NCI-H1092 (cell line): ENCODE results near the gene DENND5A.
A peak's percentile ranks its signal among the peaks of the same experiment; 100 is the strongest.
"Not testable (repeated sequence)": the region's sequence is repeated elsewhere in the genome, so short reads cannot be mapped to it uniquely, and the experiment has no call there.

Experiments
- DNase-seq: peaks from one replicate; lab custom pipeline; 2025; lab: John Stamatoyannopoulos, UW

The DENND5A gene

GRCh38 chr11:9137293-9138132 lies 127.6 kb downstream of the DENND5A start:
- DNase-seq, result peak; percentile 76

GRCh38 chr11:9136741-9137140 lies 128.4 kb downstream of the DENND5A start:
- no peak for DNase-seq

DNA sequence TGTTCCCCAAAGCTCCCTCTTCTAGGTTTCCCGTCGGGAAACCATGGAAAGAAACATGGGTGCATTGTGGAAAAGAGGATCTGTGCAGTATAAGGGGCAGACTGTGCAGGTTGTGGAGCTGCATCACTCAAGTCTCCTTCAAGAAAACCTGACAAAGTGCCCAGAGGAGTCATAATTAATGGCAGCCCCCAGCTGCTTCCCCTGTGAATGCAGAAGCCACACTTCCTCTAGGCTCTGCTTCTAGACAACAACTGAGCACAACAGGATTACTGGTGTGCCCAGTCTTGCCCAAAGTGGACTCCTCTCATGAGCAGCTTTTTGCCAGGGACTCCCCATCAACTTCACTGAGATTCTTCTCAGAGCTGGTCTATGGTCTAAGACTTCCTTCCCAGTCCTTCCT lies 131.2 kb downstream of the DENND5A start:
- no peak for DNase-seq

GRCh38 chr11:9132203-9132878 lies 132.8 kb downstream of the DENND5A start:
- DNase-seq, result no peak

DNA sequence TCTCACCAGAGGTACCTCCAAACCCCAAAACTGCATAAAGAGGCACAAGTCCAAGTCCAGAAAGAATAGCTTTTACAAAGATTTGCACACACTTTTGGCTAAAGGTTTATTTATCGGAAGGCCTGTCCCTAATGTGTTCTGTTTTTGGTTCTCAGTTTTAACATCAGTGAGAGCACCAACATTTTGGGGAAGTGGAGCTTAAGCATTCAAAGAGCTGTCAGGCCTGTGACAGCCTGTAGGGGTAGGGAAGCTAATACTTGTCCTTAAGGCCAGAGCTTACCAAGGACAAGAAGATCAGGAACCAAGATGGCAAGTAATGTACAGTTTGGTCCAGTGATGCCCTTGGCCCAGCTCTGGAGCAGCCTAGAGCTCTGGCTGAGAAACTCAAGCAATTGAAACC lies 134.9 kb downstream of the DENND5A start:
- no peak for DNase-seq

GRCh38 chr11:9126636-9127035 lies 138.5 kb downstream of the DENND5A start:
- DNase-seq, result no peak

- DNase-seq, result no peak
Observed at GRCh38 chr11:9125185-9125886, 139.8 kb downstream of the DENND5A start.

DNA sequence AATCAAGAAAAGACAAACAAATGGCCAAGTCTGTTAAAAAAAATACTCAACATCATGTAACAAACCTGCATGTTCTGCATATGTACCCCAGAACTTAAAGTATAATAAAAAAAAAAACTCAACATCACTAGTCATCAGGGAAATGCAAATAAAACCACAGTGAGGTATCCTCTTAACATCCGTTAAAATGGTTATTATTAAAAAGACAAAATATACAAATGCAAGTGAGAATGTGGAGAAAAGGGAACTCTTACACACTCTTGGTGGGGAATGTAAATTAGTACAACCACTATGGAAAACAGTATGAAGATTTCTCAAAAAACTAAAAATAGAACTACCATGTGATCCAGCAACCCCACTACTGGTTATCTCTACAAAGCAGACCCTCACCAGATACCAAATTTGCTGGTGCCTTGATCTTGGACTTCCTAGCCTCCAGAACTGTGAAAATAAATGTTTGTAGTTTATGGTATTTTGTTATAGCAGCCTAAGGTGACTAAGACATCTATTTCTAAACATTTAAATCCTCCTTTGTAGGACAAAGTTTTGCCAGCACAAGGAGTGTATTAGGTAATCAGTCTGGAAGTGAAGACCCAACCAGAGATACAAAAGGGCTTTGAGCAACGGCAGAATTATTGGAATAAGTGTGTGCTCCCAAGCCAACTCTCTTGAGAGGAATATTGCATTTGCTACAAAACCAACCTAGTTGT lies 141.4 kb downstream of the DENND5A start:
- no peak for DNase-seq

DNA sequence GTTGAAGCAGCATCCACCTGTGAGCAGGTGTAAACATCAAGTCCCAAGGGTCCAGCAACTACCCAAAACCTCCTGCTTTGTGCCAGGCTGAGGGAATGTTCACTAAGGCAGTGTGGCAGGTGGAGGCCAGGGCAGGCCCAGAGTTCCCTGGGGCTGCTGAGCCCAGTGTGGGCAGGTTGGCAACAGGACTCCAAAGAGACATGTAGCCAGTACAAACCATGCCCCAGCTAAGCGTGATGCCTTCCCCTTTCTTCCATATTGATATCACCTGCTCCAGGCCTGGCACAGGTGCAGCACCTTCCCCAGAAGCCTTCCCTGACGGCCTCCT lies 143.7 kb downstream of the DENND5A start:
- DNase-seq, result no peak

GRCh38 chr11:9120664-9121468 lies 144.3 kb downstream of the DENND5A start:
- no peak for DNase-seq

DNA sequence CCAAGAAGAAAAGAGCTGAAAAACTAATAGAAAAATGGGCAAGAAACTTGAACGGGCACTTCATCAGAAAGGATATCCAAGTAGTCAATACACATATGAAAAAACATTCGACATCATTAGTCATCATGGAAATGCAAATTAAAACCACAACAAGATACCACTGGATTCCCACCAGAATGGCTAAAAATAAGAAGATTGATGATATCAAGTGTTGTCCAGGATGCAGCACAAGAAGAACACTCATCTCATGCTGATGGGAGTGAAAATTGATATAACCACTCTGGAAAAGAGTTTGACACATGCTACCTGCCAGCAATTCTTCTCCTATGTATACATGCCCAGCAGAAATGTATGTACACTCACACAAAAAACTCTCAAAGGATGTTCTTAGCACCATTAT lies 146.9 kb downstream of the DENND5A start:
- DNase-seq, result no peak

GRCh38 chr11:9112075-9112474 lies 153.1 kb downstream of the DENND5A start:
- no peak for DNase-seq

DNA sequence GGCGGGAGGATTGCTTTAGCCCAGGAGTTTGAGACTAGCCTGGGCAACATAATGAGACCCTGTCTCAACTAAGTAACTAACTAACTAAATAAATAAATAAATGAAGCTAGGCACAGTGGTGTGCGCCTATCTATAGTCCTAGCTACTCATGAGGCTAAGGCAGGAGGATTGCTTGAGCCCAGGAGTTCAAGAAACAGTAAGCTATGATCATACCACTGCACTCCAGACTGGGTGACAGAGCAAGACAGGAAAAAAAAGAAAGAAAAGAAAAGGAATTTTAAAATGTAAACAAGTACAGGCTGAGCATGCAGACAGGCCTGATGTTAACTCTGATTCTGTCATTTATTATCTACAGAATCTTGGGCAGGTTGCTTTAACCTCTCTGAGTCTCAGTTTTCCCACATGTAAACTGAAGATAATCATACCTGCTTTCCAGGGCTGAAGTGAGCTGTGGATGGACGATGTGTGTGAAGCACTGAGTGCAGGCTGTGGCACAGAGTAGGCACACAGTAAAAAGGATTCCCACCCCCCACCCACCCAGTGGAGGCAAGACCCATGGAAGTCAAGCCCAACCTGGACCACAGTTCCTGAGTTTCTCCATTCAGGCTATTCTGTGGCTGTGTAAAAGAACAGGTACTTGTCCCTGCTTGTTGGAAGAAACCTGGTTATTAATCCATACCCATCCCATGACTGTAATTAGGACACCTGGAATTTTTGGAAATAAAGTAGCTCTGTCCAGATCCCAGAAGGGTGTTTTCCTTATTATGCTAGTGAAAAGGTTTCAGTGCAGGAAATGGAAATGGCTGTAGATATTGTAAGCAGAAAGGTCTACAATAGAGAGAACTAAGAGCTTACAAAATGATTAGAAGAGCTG lies 155.1 kb downstream of the DENND5A start:
- DNase-seq, result no peak

GRCh38 chr11:9104580-9104979 lies 160.6 kb downstream of the DENND5A start:
- no peak for DNase-seq

GRCh38 chr11:9103542-9104276 lies 161.4 kb downstream of the DENND5A start:
- no peak for DNase-seq

DNA sequence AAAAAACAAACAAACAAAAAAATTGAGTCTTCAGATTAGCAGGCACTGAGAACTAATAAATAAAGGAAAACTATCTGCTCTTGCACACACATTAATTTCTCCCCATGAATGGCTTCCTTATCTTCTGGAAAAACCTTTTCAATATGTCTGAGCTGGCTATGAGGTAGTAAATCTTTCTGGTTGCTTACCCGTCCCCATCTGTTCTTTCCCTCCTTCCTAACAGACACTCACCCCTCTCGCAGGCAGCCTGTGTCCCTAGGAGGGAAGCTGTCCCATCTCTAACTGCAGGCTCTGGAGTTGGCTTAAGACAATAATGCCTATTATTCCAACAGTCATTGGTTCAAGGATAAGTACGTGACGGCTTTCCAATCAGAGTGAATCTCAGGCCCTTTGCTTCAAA lies 165.5 kb downstream of the DENND5A start:
- no peak for DNase-seq

DNA sequence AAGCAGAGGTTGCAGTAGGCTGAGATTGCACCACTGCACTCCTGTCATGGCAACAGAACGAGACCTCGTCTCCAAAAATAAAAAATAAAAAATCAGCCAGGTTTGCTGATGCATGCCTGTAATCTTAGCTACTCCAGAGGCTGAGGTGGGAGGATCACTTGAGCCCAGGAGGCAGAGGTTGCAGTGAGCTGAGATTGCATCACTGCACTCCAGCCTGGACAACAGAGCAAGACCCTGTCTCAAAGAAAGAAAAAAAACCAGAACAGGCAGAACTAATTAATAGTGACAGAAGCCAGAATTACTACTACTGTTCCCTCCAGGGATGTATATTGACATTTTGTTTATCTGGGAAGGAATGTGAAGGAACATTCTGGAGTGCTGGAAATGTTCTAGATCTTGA lies 166.7 kb downstream of the DENND5A start:
- not testable (repeated sequence) for DNase-seq

DNA sequence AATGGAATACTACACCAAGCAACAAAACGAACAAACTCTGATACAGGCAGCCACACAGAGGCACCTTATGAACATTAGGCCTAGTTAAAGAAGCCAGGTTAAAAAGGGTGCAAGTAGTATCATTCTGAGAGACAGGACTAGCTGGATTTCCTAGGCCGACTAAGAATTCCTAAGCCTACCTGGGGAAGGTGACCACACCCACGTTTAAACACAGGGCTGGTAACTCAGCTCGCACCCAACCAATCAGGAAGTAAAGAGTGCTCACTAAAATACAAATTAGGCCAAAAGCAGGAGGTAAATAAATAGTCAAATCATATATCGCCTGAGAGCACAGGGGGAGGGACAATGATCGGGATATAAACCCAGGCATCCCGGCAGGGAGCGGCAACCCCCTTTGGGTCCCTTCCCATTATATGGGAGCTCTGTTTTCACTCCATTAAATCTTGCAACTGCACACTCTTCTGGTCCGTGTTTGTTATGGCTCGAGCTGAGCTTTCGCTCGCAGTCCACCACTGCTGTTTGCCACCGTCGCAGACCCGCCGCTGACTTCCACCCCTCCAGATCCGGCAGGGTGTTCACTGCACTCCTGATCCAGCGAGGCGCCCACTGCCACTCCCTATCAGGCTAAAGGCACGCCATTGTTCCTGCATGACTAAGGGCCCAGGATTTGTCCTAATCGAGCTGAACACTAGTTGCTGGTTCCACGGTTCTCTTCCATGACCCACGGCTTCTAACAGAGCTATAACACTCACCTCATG lies 167.8 kb downstream of the DENND5A start:
- DNase-seq, result not testable (repeated sequence)

DNA sequence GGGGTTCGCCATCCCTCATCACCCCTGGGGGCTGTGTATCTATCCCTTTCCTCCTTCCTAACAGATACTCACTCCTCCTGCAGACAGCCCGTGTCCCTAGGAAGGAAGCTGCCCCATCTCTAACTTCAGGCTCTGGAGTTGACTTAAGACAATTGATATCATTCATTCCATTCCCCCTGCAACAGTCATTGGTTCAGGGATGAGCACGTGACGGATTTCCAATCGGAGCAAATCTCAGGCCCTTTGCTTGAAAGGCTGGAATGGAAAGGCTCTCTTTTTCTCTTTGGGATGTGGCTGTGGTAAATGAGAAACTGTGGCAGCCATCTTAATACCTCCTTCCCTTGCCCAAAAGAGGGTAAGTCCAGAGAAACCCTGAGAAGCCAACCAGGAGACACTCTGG lies 168.7 kb downstream of the DENND5A start:
- DNase-seq, result no peak
